Sigmoid colon (tissue), 7 donors: ENCODE data around the gene RGS7. TPM values are rescaled to one million over a fixed set of nuclear protein-coding genes. Genes with fewer than 3 reads are reported as not detected.
"Not testable (repeated sequence)": the region's sequence is repeated elsewhere in the genome, so short reads cannot be mapped to it uniquely, and the experiment has no call there.

Experiments
- DNase-seq: peaks from one replicate; pipeline ENCODE4 v3.0.0-alpha.2; 2019
- H3K27ac ChIP-seq, 4 donors: fragments of 200-600 bp; sonication (generic); one replicate each; pipeline ENCODE4 v1.5.1; 2016 to 2019; ENCODE audit warnings: mild to moderate bottlenecking in 1 of 4
- H3K27me3 ChIP-seq, 3 donors: fragments of 200-600 bp; sonication (generic); one replicate each; pipeline ENCODE4 v1.5.1; 2019; ENCODE audit warnings: mild to moderate bottlenecking in 1 of 3
- H3K36me3 ChIP-seq, 4 donors: fragments of 200-600 bp; sonication (generic); one replicate each; pipeline ENCODE4 v1.5.1; 2016 to 2019
- H3K4me1 ChIP-seq, 4 donors: fragments of 200-600 bp; sonication (generic); one replicate each; pipeline ENCODE4 v1.5.1; 2017 to 2019
- H3K4me3 ChIP-seq, 4 donors: fragments of 200-600 bp; sonication (generic); one replicate each; pipeline ENCODE4 v1.5.1; 2017 to 2019; ENCODE audit warnings: mild to moderate bottlenecking in 2 of 4, moderate library complexity in 1 of 4
- H3K9me3 ChIP-seq, 4 donors: fragments of 200-600 bp in 3 of 4; sonication (generic) in 3 of 4; one replicate each; pipeline versions ENCODE4 v1.5.1 to v1.6.1; 2013 to 2019
- EP300 ChIP-seq, 4 donors: sonication (generic); formaldehyde crosslinking; IDR thresholded peaks; one replicate each; pipeline ENCODE4 v1.6.1; 2017; ENCODE audit warnings: antibody characterized with exemption in 4 of 4
- POLR2A ChIP-seq, 2 donors: fragments of 450-650 bp; IDR thresholded peaks; one replicate each; pipeline ENCODE4 v1.6.1; 2016; ENCODE audit warnings: antibody characterized with exemption in 2 of 2, mild to moderate bottlenecking in 2 of 2, moderate library complexity in 2 of 2
- POLR2AphosphoS5 ChIP-seq, 4 donors: sonication (generic); formaldehyde crosslinking; IDR thresholded peaks; one replicate each; pipeline ENCODE4 v1.6.1; 2017; ENCODE audit warnings: antibody characterized with exemption in 4 of 4
- WGBS, 2 donors: extraction: QIAGEN DNeasy Blood & Tissue Kit; methylation state at CpG; one replicate each; pipeline ENCODE4 v1.1.7; 2013; 5-methylcytosine and 5-hydroxymethylcytosine counted together
- intact Hi-C: fragments of 100-400 bp; cut with DNase I; formaldehyde crosslinking; loops from one replicate; pipeline ENCODE4 v1.15.1; 2023
- polyA plus RNA-seq, 3 donors: library from polyadenylated mRNA; stranded (reverse); fragments of 200-250 nt; gene quantifications; one replicate each; pipeline ENCODE4 v1.2.3, GENCODE V29; 2013
- total RNA-seq, 4 donors: library from RNA; depleted of rRNA; stranded (reverse); fragments of >200 nt; gene quantifications; one replicate each; pipeline ENCODE4 v1.1.0, GENCODE V29; 2016
- TF ChIP-seq, protein P1 (sequence below), 4 experiments: fragments of 450-650 bp in 3 of 4; fragments of 200-600 bp in 1 of 4; IDR thresholded peaks; one replicate each; pipeline ENCODE4 v1.5.1; 2016 to 2019; ENCODE audit warnings: antibody characterized with exemption in 4 of 4, mild to moderate bottlenecking in 3 of 4, moderate library complexity in 2 of 4
- donor health status: healthy with polysubstance abuse.
- donor health status: Bipolar disorder and iron deficiency.
- donor health status: healthy.

The RGS7 gene
- total and polyA plus RNA-seq, 7 donors, result 0.10 to 1.8 (median 0.33) TPM; not detected in 4

GRCh38 chr1:241145881-241146280 is 211.1 kb downstream of the RGS7 start:
- intact Hi-C loops, result no loop called here
- 69 to 73% methylated on average over 2 of the region's 2 CpGs for WGBS, 2 donors
- H3K4me3 ChIP-seq, result no peak overlapping the region
- H3K27ac ChIP-seq, result no peak overlapping the region
- H3K9me3 ChIP-seq, result no peaks in the 10 kb centered on the region
- no peaks in the 10 kb centered on the region for H3K36me3 ChIP-seq
- H3K4me1 ChIP-seq, result no peaks in the 10 kb centered on the region
- TF ChIP-seq POLR2AphosphoS5 (IDR thresholded peaks at IDR 0.05) (no peak), EP300 (IDR thresholded peaks at IDR 0.05) (no peak), POLR2A (IDR thresholded peaks at IDR 0.05) (no peak)
- TF ChIP-seq, protein P1, sequence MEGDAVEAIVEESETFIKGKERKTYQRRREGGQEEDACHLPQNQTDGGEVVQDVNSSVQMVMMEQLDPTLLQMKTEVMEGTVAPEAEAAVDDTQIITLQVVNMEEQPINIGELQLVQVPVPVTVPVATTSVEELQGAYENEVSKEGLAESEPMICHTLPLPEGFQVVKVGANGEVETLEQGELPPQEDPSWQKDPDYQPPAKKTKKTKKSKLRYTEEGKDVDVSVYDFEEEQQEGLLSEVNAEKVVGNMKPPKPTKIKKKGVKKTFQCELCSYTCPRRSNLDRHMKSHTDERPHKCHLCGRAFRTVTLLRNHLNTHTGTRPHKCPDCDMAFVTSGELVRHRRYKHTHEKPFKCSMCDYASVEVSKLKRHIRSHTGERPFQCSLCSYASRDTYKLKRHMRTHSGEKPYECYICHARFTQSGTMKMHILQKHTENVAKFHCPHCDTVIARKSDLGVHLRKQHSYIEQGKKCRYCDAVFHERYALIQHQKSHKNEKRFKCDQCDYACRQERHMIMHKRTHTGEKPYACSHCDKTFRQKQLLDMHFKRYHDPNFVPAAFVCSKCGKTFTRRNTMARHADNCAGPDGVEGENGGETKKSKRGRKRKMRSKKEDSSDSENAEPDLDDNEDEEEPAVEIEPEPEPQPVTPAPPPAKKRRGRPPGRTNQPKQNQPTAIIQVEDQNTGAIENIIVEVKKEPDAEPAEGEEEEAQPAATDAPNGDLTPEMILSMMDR (IDR thresholded peaks at IDR 0.05), result no peak
- H3K27me3 ChIP-seq, result no peaks in the 10 kb centered on the region
- DNase-seq, result no peak

GRCh38 chr1:241143765-241144442 is 213.1 kb downstream of the RGS7 start:
- Histone ChIP-seq H3K9me3 (no peaks in the 10 kb centered on the region), H3K27ac (no peak overlapping the region), H3K4me3 (no peak overlapping the region), H3K4me1 (no peaks in the 10 kb centered on the region), H3K27me3 (no peaks in the 10 kb centered on the region), H3K36me3 (no peaks in the 10 kb centered on the region)
- WGBS, 2 donors, result 91 to 93% methylated on average over 5 of the region's 5 CpGs
- DNase-seq, result no peak
- intact Hi-C loops, result no loop called here
- TF ChIP-seq, protein P1 (IDR thresholded peaks at IDR 0.05), result no peak
- TF ChIP-seq EP300 (IDR thresholded peaks at IDR 0.05), result no peak

GRCh38 chr1:241142493-241142892 is 214.5 kb downstream of the RGS7 start:
- Histone ChIP-seq H3K27me3 (no peaks in the 10 kb centered on the region), H3K4me1 (no peaks in the 10 kb centered on the region), H3K36me3 (no peaks in the 10 kb centered on the region), H3K9me3 (no peaks in the 10 kb centered on the region), H3K27ac (no peak overlapping the region), H3K4me3 (no peak overlapping the region)
- DNase-seq, result no peak
- TF ChIP-seq POLR2AphosphoS5 (IDR thresholded peaks at IDR 0.05) (no peak), EP300 (IDR thresholded peaks at IDR 0.05) (no peak), POLR2A (IDR thresholded peaks at IDR 0.05) (no peak)
- TF ChIP-seq, protein P1 (IDR thresholded peaks at IDR 0.05), result no peak
- 85 to 91% methylated on average over 4 of the region's 4 CpGs for WGBS, 2 donors
- intact Hi-C loops, result no loop called here

- H3K36me3 ChIP-seq, H3K27ac ChIP-seq, DNase-seq, H3K27me3 ChIP-seq, H3K4me3 ChIP-seq, H3K4me1 ChIP-seq, H3K9me3 ChIP-seq, intact Hi-C loops: not testable (repeated sequence)
- WGBS, 2 donors, result 30 to 63% methylated on average over 3 of the region's 3 CpGs
These were observed 215.4 kb downstream of the RGS7 start for GRCh38 chr1:241141646-241142045.

- no peaks in the 10 kb centered on the region for H3K27me3 ChIP-seq
- H3K27ac ChIP-seq, result no peak overlapping the region
- H3K4me3 ChIP-seq, result no peak overlapping the region
- intact Hi-C loops, result no loop called here
- no peaks in the 10 kb centered on the region for H3K36me3 ChIP-seq
- no peaks in the 10 kb centered on the region for H3K9me3 ChIP-seq
- DNase-seq, result no peak
- TF ChIP-seq POLR2A (IDR thresholded peaks at IDR 0.05) (no peak), EP300 (IDR thresholded peaks at IDR 0.05) (no peak), POLR2AphosphoS5 (IDR thresholded peaks at IDR 0.05) (no peak)
- TF ChIP-seq, protein P1 (IDR thresholded peaks at IDR 0.05), result no peak
- H3K4me1 ChIP-seq, result no peaks in the 10 kb centered on the region
These were observed 216.3 kb downstream of the RGS7 start for GRCh38 chr1:241140670-241141069.
